HG03280 (cell line): ENCODE results near the gene NPEPL1.

Experiments used
- ATAC-seq: cut with Tn5 transposase; IDR thresholded peaks from one replicate; pipeline ENCODE4 v1.9.1; 2021; ENCODE audit warnings: mild to moderate bottlenecking, moderate library complexity; ENCODE audit not compliant: unreplicated experiment

The NPEPL1 gene

DNA sequence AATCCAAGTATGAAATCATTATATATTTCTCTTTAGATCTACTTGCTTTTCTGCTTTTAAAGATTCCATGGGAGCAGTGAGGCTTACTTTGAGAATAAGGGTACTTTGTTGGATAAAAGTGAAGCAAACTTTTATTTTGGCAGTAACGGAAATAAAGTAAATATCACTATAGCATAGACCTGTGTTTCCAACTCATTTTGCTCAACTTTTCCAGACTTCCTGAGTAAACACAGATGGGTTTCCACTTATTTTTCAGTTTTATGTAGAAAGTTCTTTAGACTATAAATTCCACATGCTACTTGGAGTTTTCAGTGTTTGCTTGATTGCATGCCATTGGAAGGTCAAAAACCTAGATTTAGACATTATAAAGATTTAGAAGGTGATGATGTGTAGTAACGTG is 35.3 kb upstream of the NPEPL1 start:
- ATAC-seq = no peak

DNA sequence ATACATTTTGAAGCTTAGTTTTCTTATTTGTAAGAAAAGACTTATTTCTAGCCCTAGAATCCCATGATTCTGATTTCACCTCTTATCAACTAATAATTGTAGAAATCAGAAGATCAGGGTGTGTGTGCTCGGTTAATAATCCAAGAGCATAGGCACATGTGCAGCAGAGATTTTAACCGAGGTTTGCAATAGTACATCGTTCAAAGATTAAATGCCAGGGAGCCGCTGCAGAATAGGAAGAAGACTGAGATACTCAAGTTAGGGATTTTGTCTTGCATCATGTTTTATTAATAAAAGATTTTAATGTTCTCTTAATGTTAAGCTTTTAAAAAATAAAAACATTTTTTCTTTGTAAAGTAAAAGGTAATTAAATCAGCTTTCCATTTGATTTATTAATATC is 34.6 kb upstream of the NPEPL1 start:
- no peak for ATAC-seq

DNA sequence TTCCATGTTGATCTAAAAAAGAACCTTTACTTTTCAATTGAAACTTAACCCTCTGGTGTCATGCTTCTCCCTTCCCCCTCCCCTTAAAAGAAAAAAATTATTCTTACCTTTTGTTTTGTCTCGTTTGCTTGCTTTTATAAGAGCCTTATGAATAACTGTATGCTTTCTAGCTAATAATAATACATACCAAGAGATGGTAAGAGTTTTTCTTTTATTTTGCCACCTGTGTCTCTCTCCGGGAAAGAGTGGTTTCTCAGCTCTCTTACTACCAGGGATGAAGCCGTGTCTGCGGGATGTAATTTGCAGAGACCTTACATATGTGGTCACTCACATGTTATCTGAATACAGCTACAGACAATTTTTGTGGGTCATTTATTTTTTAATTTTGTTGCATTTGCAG is 33.8 kb upstream of the NPEPL1 start:
- no peak for ATAC-seq

DNA sequence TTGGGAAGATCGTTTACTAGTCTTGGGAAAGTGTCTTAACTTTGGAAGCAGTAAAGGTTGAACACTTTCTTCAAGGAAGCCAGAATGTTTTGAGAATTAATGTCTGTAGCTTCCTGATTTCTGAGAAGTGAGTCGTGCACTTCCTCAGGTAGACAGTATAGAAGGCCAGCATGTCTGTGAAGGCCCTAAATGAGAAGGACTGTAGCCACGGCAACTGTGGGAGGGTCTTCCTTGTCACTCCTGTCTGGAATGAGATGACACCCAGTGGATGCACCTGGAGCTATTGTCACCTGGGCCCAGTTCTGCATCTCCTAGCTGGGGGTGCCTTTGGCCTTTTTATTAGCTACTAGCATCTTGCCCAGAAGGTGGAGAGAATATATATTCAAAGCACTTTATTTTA is 32.8 kb upstream of the NPEPL1 start:
- no peak for ATAC-seq

DNA sequence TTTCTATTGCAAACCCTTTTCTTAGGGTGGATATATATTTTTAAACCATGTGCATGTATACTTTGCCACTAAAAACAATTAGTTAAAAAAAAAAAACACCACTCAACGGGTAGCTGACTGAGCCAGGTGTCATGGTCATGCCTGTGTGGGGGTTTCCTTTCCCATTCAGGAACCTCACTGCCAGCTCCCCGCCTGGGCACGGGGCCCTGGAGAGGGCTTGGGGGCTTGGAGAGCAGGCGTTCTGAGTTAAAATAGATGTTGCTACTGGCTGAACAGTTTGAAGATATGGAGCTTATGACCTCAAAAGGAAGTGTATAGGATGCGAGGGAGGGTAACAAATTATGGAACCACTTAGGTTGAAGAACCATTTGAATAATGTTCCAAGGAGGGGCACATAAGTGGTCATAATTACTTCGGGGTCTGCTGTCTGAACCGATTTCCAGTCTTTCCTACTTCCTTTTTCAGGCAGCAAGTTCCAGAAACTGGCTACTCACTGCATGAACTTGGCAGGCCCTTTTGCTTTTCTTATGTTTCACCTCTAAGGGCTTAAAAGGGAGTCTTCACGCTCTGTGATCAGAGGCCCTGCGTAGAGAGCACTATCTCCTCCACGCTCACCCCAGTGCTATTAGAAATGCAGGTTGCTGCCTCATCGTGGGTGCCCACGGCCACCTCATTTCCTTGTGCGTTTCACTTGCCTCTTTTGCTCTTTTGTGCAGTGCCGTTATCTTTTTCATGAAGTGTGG is 31.6 kb upstream of the NPEPL1 start:
- ATAC-seq = no peak

DNA sequence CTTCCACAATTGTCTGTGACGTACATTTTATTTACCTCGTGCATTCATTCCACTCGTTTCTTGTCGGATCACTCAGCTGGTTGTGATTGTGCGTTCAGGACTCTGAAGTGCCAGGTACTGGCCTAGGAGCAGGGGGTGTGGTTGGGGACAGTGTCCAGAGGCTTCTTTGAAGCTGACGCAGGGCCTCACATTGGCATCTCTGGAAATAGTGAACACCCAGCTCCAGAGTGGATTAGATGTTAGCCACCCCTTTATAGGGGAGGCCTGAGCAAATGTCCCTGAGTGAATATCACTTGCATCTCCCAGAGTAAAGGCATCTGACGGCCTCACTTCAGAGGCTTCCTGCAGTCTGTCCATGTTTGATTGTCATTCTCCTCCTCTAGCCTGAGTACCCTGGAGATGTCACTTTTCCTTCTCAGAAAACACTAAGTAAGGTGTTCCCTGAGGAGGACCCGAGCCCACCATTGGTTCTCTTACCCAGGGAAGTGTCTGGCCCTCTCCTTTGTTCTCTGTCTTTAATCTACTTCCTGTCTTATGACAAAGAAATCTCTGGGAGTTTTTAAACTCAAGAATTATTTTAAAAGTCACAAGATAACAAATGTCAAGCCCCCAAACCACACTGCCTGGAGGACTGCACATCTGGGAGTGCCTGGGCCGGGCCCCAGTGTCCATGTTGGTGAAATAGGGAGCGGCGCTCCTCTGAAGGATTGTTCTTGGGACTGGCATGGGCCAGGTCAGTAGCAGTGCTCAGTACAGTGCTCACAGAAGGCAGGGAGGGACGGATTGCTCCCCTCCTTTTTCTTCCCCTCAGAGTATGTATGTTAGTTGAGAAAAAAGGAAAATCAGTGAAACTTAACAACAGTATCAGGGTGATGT is 30.8 kb upstream of the NPEPL1 start:
- no peak for ATAC-seq

DNA sequence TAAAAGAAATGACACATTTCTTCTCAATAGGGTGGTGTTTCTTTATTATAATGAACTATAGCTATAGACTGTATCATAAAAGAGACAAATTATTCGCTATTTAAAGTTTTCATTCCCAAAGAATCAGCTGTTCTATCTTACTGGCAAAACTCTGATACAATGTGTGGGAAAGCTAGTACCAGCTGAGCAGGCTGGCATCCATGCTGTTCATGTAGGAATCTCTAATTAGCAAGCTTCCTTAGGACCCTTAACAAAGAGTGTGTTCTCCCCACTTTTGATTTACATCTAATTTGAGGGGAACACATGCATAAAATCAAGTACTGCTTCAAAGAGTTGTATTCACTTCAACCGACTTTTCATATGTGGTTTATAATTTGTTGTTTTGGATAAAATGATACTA is 28.3 kb upstream of the NPEPL1 start:
- ATAC-seq = no peak

DNA sequence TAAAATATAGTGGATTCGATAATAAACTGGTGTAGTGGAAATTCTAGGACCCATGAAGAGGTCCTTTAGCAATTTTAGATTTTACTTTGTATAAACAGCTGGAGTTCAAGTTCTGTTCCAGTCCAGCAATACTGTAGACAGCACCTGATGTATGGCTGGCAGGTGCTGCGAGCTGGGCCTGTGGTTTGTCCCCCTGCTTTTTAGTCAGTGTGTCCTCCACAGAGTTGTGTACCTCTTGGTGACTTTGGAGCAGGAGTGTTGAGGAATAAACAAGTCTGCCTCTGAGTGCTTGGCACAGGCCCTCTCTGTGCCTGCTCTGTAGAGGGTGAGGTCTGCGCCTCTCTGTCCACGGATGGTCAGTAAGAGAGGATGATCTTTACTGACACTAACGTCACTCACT is 27.7 kb upstream of the NPEPL1 start:
- no peak for ATAC-seq

DNA sequence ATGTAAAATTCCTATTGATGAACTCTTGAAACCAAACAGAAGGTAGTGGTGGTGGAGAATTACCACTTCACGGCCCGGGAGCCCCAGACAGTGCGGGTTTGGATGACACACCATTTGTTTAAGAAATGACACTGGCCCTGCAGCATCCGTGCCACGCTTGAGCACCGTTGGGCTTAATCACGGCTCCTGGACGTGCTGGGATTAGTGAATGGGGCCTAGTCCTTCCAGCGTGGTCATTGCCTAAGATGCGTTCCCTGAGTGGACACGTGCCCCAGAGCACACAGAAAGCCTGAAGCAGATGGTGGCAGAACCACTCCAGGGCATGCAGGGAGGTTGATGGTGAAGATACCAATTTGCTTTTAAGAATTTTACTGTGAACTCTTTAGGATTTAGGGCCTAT is 27.0 kb upstream of the NPEPL1 start:
- ATAC-seq = no peak

DNA sequence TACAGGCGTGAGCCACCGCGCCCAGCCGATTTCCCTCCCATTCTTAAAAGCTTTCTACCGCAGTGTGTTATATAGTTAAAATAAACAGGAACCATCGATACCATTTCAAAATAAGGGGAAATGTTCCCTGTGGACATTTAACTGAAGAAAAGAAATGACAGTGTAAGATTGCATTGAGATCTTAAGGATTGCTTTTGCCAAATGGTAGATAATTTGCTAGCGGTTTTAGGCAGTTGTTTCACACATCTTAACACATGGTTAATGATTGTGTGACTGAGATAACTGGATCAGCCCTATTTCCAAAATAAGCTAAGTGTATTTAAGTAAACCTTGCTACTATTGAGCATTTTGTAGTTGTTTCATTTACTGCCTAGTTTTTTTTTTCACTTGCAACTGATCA is 25.9 kb upstream of the NPEPL1 start:
- ATAC-seq = no peak

DNA sequence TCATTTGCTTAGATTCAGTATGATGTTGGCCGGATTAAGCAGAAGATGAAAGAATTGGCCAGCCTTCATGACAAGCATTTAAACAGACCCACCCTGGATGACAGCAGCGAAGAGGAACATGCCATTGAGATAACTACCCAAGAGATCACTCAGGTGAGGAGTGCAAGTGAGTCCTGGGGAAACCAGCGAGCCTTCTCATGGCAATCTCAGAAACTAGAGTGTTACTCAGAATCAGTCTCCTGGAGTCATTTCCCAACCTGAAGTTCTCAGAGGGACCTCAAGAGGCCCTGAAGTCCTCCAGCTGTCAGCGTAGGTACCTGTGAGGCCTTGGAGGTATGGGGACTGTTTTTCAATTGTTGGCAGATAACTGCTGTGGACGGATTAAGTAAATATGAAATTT is 24.6 kb upstream of the NPEPL1 start:
- ATAC-seq = no peak

DNA sequence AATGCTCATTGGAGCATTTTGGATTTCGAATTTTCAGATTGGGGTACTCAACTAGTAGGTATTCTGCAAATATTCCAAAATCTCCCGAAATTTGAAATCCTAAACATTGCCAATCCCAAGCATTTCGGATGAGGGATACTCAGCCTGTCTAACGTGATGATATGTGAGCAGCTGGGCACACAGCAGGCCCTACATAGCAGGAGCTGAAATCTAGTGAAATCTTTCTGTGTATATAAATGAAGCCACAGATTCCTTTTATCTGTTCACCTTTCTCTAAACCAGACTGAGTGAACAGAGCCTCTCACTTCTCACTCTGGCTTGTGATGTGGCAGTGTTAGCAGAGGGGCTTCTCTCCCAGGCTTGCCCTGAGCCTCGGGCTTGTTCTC is 23.7 kb upstream of the NPEPL1 start:
- no peak for ATAC-seq

DNA sequence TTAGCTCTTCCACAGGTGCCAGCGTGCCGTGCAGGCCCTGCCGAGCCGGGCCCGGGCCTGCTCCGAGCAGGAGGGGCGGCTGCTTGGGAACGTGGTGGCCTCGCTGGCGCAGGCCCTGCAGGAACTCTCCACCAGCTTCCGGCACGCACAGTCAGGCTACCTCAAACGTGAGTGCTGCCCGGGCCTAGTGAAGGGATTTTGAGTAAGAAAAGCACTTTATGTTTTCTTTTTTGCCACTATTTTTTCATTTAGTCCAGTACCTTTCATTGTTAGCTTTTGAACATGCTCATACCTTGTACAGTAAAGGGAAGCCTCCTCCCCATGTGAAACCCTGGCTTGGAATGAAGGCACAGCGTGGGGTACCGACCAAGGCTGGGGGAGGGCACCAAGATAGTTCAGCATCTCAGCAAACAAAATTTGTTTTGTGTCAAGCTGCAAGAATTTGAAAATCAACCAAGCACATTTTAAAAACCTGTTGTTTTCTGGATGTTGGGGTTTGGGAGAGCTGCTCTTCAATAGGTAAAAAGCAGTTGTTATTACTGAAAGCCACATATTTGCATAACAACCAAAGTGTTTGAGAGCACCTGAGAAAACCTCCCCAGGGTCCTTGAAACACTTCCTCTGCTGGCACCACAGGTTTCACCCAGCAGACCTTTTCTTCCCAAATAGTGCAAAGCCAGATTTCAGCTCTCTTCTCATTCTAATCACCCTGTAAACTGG is 23.2 kb upstream of the NPEPL1 start:
- ATAC-seq = peak; percentile 64

DNA sequence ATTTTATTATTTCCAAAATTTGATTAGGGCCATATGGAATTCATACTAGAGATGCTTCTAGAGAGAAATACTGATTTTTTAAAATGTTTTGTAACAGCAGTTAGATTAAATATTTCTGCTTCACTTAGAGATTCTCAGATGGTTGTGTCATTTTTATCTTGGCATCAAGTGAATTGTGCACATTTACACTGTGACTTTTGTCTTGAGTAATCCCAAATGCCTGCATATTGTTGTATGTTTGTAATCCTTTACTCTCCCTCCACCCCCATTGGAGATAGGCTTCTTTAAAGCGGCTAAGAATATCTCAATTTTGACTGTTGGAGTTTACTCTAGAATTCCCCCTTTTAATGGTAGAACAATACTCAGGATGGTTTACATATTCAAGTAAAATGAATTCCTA is 22.5 kb upstream of the NPEPL1 start:
- ATAC-seq = no peak

DNA sequence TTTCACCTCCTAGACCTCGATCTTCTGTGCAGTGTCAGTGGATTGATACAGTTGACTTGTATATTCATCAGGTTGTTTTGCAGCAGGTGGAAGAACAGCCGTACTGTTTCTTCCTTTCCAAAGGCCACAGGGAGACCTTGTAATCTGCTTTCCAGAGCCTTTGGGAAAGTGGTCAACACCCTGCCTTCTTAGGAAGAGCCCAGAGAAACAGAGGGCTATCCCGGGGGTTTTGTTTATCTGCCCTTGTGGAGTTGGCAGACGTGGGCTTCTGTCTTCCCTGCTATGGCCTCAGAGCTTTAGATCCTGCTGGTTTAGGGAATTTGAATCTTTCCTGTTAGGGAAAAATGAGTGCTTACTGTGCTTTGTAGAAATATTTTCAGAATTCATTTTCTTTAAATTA is 21.9 kb upstream of the NPEPL1 start:
- no peak for ATAC-seq

DNA sequence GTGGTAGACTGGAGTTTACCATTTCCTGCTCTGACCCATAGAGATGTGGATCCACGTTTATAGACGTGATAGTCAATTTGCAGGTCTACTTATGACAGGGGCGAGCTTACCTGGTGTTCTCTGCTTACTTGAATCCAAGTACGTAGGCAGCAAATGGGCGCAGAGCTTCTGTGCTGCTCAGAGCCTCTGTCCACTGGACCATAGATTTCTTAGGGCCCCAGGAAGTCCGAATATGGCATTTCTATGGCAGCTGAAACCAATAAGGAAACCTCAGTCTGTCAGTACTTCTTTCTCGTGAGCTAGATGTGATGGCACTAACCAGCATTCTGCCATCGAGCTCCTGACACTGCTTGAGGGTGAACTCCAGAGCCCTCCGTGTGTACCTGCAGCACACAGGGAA is 19.5 kb upstream of the NPEPL1 start:
- ATAC-seq = no peak

DNA sequence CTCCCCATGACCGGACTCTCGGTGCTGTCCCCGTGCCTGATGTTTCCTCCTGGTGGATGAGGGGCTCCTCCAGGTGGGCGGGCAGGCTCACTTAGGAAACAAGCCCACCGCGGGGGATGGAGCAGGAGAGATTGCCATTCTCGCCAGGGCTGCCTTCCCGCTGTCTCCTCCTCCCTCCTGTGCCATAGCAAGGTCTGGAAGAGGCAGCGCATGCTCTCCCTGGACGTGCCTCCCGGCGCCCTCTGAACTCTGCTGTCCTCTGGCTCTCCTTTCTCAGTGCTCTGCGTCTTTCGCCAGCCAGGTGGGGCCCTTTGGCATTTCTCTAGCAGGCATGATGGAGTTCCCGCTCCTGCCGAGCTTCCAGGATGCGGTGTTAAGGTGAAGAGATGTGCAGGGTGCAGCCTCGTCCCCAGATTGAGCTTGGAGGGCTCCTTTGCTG is 17.4 kb upstream of the NPEPL1 start:
- ATAC-seq = no peak

DNA sequence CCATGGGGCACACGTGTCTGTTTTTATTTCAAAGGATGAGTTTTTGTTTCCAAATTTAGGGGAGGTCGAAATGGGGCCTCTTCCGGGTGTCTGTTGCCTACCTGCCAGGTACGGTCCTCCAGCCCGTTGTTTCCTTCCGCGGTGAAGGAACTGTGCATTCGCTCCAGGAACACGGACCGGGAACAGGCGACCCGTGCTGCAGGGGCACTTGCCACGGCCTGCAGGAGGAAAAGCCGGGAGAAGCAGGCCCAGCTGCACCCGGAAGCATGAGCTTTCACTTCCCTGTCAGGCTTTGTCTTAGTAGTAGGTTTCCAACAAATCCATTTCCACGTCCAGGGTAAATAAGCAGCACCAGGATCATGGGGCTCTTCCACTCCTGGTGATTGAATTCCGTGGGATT is 17.0 kb upstream of the NPEPL1 start:
- no peak for ATAC-seq

DNA sequence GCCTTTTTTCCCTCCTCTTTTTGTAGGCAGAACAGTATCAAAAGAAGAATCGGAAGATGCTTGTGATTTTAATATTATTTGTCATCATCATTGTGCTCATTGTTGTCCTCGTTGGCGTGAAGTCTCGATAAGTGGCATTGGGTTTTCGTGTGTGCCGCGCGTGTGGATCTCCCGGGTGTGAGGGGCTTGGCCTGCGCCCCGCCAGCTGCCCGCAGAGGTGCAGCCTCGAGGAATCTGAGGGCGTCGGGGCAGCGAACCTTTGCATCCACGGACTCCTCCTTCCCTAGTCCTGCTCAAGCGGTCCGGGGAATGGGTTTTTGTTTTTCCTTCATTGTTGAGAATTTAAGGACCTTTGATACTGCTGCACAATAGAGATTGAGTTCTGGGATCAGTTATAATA is 16.4 kb upstream of the NPEPL1 start:
- no peak for ATAC-seq

DNA sequence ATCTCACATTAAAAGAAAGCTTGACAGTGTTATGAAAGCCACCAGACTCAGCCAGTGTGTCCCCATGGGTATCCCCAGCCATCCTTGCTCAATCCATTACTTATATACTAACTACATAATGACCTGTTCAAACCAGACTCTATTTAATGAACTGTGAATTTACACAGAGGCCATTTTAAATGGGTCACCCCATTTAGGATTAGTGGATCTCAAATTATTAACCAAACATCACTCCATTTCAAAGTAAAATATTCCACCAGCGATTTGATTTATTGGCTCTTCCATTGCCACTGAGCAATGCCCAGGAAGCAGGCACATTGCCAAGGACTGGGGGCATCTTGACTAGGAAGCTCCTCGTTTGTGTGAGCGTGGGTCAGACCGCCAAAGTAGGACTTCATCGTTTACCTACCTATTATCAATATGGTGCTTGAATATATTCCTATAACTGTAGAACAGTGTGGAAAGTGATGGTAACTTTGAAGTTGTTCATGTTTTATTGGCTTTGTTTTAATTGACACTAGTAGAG is 15.5 kb upstream of the NPEPL1 start:
- ATAC-seq = no peak

DNA sequence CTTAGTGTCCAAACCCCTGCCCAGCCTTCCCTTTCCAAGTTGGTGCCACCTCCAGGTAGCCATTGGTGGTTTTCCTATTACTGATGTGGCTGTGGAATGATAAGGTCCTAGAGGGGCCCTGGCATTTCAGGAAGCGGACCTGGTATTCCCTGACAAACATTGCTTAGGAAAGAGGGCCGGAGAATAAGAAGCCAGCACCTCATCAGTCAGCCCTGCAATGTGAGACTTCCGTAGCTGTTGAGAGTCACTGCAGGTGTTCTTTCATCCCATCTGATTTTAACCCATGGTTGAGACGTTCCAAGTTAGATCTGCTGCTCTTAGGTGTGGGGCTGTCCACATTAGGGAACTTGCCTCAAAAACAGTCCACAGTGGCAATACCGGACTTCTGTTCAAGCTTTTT is 14.8 kb upstream of the NPEPL1 start:
- no peak for ATAC-seq

DNA sequence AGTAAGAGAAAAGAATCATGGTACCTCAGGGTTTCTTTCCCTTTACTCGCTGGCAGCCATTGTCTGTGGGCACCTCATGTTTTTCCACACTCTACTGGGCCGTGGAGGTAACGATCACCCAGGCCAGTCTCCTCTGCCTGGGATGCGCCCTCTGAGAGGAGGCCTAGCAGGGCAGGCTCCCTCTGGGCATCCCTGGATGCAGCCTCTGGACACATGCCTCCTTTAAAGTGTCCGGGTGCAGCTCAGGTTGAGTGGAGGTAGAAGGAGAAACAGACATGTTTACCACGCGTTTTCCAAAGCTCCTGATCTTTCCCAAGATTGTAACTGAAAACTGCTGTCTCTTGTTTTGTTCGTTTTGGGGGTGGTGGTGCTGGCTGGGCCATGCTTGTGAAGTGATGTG is 13.8 kb upstream of the NPEPL1 start:
- no peak for ATAC-seq
